T-helper 2 cell (primary cell): ENCODE measurements around the gene FCN1.

Source experiments
- DNase-seq, 5 experiments: peaks; one replicate each; pipeline versions ENCODE4 v3.0.0 to v3.0.0-alpha.2; 2012 to 2022

The FCN1 gene

GRCh38 chr9:134913713-134914500 lies 3.8 kb downstream of the FCN1 start:
- DNase-seq = no peak

DNA sequence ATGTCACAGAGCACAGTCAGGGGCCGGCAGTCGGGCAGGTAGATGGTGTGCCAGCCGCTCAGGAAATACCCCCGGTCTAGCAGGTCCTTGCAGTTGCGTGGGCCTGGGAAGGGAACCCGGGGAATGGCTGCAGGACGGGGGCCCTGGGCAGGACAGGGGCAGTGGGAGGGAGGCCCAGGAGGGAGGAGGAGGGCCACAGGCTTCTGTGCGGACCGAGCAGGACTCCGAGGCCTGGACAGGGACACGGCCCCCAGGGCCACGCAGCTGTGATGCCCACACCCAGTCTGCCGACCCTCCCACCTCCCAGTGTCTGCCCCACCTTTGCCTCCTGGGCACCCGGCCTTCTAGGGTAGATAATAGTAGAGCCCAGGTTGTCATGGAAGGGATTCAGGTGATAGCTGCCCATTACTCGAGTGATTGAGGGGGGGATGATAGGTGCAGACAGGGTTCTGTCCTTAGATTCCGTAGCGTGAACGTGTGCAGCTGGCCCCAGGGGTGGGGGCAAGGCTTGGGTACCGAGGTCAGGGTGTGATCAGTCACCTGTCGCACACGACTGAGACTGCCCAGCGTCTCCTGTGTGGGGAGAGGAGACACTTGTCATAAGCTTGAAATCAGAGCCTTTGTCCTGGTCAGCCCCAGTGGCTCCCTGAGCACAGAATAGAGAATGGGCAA lies 4.5 kb downstream of the FCN1 start:
- no peak for DNase-seq

DNA sequence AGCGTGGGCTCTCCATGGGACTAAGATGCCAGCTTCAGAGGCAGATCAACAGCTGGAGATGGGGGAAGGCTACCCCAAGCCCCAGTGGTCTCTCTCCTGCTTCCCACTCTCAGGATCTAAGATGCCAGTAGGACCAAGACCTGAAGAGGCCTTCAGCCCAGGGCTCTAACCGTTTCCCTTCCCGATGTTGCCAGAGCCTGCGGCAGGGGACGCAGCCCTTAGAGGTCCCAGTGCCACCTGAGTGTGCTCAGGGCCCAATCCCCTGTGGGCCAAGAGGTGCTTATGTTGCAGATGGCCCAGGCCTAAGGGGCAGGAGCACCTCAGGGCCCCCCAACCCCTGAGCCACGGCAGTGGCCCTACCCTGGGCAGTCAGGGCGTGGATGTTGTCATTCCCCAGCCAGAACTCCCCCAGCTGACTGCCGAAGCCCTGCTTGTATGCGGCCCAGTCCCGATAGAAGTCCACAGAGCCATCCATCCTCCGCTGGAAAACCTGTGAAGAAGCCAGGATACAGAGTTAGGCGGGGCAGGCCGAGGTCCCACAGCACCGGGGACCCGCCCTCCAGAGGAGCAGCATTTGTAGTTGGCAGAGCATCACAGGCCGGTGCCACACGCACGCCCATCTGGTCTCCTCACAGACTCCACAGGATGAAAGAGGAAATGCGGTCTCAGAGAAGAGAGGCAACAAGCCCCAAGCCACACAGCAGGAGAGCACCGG lies 5.4 kb downstream of the FCN1 start:
- no peak for DNase-seq

DNA sequence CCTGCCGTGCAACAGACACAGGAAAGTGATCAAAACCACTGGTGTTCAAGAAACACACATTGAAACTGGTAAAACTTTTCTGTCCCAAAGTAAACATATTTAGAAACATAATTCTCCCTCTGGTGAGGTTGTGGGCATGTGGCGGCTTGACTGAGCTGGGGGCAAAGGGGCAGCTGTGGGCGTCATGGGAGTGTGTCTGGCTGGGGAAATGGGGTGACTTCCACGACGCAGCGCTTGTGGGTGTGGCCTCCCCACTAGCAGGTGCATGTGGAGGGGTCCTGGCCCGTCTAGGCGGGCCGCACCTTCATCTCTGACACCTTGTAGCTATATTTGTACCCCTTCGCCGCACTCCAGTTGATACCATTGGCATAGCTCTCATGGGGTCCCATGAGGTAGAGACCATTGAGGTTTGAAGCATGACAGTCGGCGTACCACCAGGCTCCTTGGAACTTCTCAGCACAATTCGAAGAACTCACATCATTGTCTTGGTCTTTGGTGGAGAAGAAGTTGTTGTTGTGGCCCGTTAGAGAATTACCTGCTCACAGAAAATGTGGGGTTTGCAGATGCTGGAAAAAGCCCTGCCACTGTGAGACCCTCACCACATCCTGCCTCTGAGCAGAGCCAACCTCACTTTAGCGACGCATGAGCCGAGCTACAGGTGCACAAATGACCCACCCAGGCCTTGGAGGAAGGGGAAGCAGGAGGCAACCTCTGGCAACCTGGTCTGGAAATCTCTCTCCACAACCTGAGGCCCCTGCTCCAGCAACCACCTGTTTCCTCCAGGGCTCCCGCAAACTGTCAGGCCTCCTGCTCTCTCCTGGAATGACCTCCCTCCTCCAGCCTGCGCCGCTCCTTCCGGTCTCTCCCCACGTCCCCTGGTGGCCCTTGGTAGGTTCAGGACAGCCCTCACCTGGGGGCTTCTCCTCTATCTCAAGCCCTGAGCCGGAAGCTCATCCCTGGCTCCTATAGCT lies 7.9 kb downstream of the FCN1 start:
- no peak for DNase-seq

DNA sequence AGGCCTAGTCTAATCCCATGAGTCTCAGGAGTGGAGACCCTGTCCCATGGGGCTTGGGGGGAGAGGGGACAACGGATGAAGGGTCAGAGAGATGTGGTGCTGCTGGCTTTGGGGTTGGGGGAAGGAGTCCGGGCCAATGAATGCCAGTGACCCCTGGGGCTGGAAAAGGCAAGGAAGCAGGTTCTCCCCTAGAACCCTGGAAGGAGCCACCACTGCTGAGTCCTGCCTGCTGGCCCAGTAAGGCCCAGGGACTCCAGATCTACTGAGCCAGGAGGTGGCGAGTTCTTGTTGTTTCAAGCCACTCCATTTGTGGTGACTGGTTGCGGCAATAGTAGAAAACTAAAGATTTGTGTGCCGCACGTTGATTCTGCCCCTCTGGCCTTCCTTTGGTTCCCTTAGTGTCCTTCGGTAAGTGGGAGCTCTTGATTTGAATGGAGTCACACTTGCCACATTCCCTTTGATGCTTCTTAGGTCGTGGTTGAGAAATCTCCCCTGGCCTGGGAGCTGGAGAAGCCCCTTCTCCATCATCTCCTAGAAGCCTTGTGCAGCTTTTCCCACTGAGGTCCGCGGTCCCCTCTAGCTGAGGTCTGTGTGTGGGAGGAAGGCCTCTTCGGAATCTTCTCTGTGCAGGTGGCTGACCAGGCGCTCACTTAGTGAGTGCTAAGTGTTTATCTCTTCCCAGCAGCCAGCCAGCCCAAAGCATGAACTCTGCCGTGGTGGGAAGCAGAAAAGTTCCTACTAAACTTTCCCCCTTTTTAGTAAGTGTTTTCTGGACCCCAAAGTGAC lies 9.0 kb downstream of the FCN1 start:
- no peak for DNase-seq

DNA sequence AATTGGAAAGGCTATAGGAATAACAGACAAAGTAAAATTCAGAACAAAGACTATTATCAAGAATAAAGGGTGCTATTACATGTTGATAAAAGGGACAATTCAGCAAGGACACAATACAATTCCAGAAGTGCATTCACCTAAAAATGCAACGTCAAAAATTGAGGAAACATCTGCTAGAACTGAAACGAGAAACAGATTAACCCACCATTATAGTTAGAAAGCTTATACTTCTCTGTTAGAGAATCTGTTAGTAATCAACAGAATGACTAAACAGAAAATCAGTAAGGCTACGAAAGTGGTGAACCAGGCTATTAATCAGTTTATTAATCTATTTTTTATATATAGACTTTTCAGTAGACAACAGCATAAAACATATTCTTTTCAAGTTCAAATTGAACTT lies 14.8 kb downstream of the FCN1 start:
- no peak for DNase-seq

DNA sequence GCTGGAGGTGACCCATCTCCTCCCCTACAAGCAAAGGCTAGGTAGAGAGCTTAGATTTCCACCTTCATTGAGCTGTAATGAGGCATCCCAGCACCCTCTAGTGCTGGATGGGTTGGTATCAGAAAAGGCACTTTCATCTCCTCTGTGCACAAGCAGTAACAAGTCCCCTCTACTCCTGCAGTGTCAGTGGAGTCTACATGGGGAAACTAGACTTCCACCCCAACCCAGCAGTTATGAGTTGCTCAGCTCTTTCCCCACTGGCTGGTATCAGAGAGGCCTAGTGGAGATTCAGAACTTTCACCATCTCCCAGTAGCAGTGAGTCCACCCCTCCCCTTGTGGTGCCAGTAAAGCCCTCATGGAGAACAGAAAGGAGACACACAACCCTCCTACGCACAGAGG lies 17.9 kb downstream of the FCN1 start:
- no peak for DNase-seq

- DNase-seq = no peak
Observed at GRCh38 chr9:134899168-134899567, 18.5 kb downstream of the FCN1 start.

- no peak for DNase-seq
Observed at GRCh38 chr9:134898319-134898718, 19.4 kb downstream of the FCN1 start.

GRCh38 chr9:134897584-134898170 lies 20.0 kb downstream of the FCN1 start:
- DNase-seq = no peak

DNA sequence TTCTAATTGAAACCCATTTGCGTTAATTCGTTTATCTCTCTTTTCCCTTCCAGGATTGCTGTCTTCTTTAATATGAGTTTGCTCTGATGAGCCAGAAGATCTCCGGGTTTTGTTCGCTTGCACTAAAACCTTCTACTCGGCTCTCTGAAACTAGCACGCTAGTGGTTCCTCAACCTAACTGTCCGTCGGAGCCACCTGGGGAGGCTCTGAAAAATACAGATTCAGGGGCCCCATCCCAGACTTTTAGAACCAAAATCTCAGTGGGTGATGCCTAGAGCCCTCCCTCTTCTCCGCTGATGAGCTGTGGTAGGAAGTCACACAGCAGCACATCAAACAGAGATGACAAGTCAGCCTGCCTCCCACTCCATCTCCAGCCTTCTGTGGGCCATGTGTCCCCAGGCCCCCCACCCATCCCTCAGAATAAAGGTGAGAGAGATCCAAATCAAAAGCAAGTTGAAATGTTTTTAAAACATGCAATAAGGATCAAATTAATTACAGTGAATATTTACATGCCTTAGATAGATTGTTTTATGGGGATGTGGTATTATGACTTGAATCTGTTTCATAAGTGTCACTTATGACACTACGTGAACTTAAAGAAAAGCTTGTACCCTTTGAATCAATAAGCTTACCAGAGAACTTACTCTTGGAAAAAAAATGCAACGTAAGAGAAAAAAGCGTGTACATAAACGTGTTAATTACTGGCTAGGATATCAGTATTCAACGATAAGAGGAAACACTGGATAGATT lies 20.7 kb downstream of the FCN1 start:
- DNase-seq = no peak

GRCh38 chr9:134895908-134896833 lies 21.5 kb downstream of the FCN1 start:
- no peak for DNase-seq

- DNase-seq = no peak
Observed at GRCh38 chr9:134895567-134895907, 22.2 kb downstream of the FCN1 start.

DNA sequence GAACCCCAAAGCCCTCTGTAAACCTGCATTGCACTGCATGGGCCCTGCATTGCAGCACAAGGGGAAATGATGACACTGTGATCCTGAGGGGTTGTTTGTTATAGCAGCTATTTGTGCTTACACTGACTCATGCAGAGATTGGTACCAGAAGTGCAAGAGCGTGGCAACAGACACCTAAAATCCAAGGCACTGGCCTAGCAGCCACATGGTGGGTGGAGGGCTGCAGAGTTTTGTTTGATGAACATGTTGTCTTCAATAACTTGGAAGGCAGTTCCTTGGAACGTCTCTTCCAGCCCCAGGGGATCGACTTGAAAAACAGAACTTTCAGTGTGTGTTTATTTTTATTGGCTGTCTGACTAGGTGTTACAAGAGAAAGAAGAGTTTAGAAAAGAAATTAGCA lies 22.6 kb downstream of the FCN1 start:
- DNase-seq = no peak

DNA sequence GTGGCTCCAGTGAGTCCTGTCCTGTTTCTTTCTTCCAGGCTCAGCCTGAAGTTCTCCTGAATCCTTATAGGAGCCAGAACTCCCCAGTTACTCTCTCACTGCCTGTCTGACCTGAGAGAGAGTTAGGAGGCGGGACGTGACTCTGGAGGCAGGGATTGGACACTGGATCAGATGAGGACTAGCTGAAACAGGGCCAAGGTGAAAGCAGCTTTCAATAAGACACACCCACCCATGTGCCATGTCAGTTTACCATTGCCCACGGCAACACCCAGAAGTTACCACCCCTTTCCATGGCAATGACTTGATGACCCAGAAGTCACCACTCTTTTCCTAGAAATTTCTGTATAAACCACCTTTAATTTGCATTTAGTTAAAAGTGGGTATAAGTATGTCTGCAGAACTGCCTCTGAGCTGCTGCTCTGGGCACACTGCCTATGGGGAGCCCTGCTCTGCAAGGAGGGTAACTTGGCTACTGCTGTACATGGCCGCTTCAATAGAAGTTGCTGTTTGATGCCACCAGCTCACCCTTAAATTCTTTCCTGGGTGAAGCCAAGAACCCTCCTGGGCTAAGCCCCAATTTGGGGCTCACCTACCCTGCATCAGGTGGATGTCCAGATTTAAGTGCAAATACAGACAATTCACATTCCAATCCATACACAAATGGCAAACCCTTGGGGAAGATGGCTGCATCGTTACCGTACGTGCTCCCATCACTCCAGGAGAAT lies 23.4 kb downstream of the FCN1 start:
- DNase-seq = no peak

DNA sequence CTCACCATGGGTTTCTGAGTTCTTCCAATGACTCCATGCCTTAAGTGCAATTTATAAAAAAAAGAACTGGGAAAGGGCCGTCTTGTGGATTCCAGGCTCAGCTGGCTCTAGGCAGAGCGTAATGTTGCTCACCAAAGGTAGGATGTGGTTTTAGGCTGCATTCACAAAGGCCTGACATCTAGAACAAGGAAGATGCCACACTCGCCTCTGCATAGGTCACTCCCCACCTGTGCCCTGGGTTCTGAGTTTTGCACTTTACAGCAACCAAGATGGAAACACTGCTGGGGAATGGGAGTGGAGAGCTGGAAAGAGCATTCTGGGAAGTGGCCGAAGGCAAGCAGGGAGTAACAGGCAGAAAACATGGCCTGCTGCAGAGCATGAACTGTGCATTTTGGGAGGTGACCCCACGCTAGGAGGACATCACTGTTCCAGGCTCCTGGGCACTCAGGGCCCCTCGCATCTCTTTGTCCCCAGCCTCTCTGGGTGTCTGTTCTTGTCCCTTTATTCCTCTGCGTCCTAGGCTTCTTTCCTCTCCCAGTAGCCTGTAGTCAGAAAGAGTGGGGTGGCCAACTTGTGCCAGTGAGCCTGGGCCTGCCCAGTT lies 24.8 kb downstream of the FCN1 start:
- no peak for DNase-seq

GRCh38 chr9:134892221-134892620 lies 25.5 kb downstream of the FCN1 start:
- no peak for DNase-seq

DNA sequence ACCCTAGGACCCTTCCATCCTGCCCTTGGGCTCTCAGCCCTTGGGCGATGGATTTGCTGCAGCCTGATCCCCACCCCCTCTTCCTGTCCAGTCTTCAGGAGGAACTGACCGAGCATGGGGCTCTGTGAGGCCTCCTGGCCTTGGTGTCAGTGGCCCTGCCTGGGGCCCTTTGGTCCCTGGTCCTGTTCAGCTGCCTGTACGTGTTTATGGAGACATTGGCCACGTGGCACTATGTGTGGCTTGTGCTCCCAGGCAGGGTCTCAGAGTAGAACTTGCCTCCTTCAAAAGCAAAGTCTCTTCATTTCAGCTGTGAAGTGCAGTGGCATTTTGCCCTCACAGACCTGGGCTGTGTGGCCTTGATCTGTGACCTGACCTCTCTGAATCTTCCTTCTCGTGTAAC lies 26.0 kb downstream of the FCN1 start:
- DNase-seq = no peak
